Epithelial cell of esophagus (primary cell): ENCODE results near the gene HHIPL1.

Source experiments
- DNase-seq: peaks from one replicate; pipeline ENCODE4 v3.0.0; 2010; ENCODE audit warnings: low read depth
- H3K4me3 ChIP-seq: 2 replicates; pipeline ENCODE4 v1.5.1; 2011; ENCODE audit warnings: mild to moderate bottlenecking, low read length, control low read depth
- CTCF ChIP-seq: IDR thresholded peaks from 2 replicates; pipeline ENCODE4 v1.5.1; 2011; ENCODE audit warnings: low read depth, mild to moderate bottlenecking, low read length, control low read depth, inconsistent platforms; ENCODE audit not compliant: insufficient read depth; ENCODE audit errors: missing control alignments

HHIPL1 gene

DNA sequence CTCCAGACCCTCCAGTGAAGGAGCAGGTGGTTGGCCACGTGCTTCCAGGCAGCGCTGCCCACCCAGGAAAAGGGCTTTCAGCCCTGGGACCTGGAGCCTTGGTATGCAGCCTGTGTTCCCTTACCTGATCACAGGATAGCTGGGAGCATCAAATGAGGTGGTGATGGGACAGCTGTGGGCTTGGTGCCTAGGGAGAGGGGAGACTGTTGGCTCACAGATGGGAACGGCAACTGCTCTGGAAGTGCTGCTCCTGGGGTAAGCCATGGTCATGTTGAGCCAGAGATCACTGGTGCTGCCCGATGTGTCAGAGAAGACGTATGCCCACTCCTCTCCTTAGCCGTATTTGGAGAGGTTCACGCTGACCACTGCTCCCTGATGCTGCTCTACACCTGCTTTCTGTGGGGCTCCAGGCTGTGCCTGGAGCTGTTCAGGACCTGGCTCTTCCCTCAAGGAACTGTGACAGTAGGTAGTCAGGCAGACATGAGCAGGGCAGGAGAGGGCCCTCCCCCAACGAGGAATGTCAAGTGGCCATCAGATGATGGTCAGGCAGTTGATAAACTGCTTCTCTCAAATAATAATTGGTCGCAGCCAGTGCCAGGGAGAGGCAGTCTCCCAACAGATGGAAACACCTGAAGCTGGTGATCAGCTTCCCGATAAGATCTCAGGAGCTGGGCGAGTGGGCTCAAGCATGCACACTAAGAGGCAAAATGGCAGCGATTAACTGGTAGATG, 36.3 kb downstream of the HHIPL1 start:
- DNase-seq, result no peak
- no peak for TF ChIP-seq CTCF

DNA sequence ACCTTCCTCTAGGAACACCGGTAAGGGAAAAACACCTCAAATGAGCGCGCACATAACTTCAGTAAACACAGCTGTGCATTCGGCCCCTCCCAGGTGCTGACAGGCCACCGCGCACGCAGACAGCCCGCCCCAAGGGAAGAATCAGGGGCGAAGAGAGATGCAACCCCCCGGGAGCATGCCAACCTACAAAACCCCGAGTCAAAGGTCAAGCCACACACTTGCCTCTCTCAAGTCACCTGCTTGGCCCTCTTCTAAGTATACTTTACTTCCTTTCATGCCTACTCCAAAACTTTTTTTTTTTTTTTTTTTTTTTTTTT, 36.9 kb downstream of the HHIPL1 start:
- DNase-seq, result no peak
- no peak for TF ChIP-seq CTCF
- H3K4me3 ChIP-seq, result no peak overlapping the region

More for the DNA sequence above, 36.3 kb downstream of the HHIPL1 start:
- H3K4me3 ChIP-seq, result no peak overlapping the region

- DNase-seq, result peak; percentile 72
- TF ChIP-seq CTCF, result peak; percentile 81
- peak overlapping the region; percentile 83 for H3K4me3 ChIP-seq
Measured at GRCh38 chr14:99682809-99683618, 38.1 kb downstream of the HHIPL1 start.

- H3K4me3 ChIP-seq, result peak within 1 kb of the TSS; percentile 83
- no peak for TF ChIP-seq CTCF
- peak; percentile 100 for DNase-seq
Measured at GRCh38 chr14:99683619-99684409, 38.9 kb downstream of the HHIPL1 start, which contains the start of gene CYP46A1. TSS of gene CYP46A1 (plus strand) at chr14:99684298. CDS start at chr14:99684418, 120 bp downstream.

DNA sequence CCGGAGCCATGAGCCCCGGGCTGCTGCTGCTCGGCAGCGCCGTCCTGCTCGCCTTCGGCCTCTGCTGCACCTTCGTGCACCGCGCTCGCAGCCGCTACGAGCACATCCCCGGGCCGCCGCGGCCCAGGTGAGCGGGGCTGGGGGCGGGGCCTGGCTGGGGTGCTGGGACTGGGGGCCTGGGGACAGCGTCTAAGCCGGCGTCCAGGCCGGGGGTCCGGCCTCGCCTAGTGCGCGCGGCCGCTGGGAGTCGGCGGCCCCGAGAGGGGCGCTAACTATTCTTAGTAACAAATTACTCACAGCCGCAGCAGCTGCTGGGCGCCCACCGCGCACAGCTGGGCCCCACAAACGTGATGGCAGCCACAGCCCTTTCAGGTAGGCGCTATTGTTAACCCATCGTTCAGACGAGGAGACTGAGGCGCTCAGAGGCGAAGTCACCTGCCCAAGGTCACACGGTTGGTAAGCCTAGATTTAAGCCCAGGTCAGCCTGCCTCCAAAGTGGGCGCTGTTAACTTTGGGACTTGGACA, 39.5 kb downstream of the HHIPL1 start:
- DNase-seq, result no peak
- peak overlapping the region; percentile 28 for H3K4me3 ChIP-seq
- TF ChIP-seq CTCF, result no peak

GRCh38 chr14:99685151-99685591, 40.2 kb downstream of the HHIPL1 start:
- no peak for DNase-seq
- TF ChIP-seq CTCF, result no peak
- no peak overlapping the region for H3K4me3 ChIP-seq
